HepG2 (cell line): Measurements from ENCODE around the gene PHAX. TPM values are rescaled to one million over a fixed set of nuclear protein-coding genes. Genes with fewer than 3 reads are reported as not detected.

Experiments
- ASH2L ChIP-seq: fragments of 300-600, 200-600 bp; sonication (generic); IDR thresholded peaks from 2 replicates; pipeline ENCODE4 v1.7.0; 2017; ENCODE audit warnings: low read depth, mild to moderate bottlenecking, moderate library complexity, mixed read lengths, low read length; ENCODE audit not compliant: insufficient read length
- CCDC6 ChIP-seq: sonication (generic); formaldehyde crosslinking; IDR thresholded peaks from 2 replicates; pipeline ENCODE4 v1.8.1; 2022; ENCODE audit warnings: mild to moderate bottlenecking, missing genetic modification reagents, moderate library complexity
- EED ChIP-seq: sonication (generic); formaldehyde crosslinking; IDR thresholded peaks from 2 replicates; pipeline ENCODE4 v1.5.0; 2020; ENCODE audit warnings: mild to moderate bottlenecking, missing genetic modification reagents
- FOXK1 ChIP-seq: sonication (generic); formaldehyde crosslinking; IDR thresholded peaks from 2 replicates; pipeline ENCODE4 v1.4.0; 2020; ENCODE audit warnings: low read depth, missing genetic modification reagents, borderline replicate concordance
- GATA4 ChIP-seq: sonication (generic); IDR thresholded peaks from 2 replicates; pipeline ENCODE4 v1.6.1; 2016; ENCODE audit warnings: antibody characterized with exemption, low read depth, borderline replicate concordance
- NFKBIZ ChIP-seq: IDR thresholded peaks from 2 replicates; pipeline ENCODE4 v1.6.1; 2018; ENCODE audit warnings: missing genetic modification reagents, missing compliant biosample characterization
- RFXANK ChIP-seq: IDR thresholded peaks from 2 replicates; pipeline ENCODE4 v1.6.1; 2016
- SRSF1 ChIP-seq: fragments of 200-400 bp; formaldehyde crosslinking; optimal IDR thresholded peaks from 2 replicates; pipeline ENCODE3; 2017; ENCODE audit warnings: mild to moderate bottlenecking, low read depth, low read length, moderate library complexity
- XBP1 ChIP-seq: sonication (generic); formaldehyde crosslinking; IDR thresholded peaks from 2 replicates; pipeline ENCODE4 v1.5.0; 2020; ENCODE audit warnings: missing genetic modification reagents
- ZMYM2 ChIP-seq: sonication (generic); formaldehyde crosslinking; IDR thresholded peaks from 2 replicates; pipeline ENCODE4 v1.8.0; 2022; ENCODE audit warnings: mild to moderate bottlenecking, missing genetic modification reagents
- ZNF24 ChIP-seq: fragments of 450-650 bp; IDR thresholded peaks from 2 replicates; pipeline ENCODE4 v1.6.1; 2017; ENCODE audit warnings: antibody characterized with exemption, mild to moderate bottlenecking
- ZNF7 ChIP-seq: IDR thresholded peaks from 2 replicates; pipeline ENCODE4 v1.6.1; 2016; ENCODE audit warnings: missing biosample characterization, missing genetic modification reagents
- ZNF75D ChIP-seq: sonication (generic); formaldehyde crosslinking; IDR thresholded peaks from 2 replicates; pipeline ENCODE4 v1.8.1; 2023; ENCODE audit warnings: missing genetic modification reagents, mild to moderate bottlenecking, borderline replicate concordance
- ZNF768 ChIP-seq: sonication (generic); formaldehyde crosslinking; IDR thresholded peaks from 2 replicates; pipeline ENCODE4 v1.4.0; 2020; ENCODE audit warnings: missing genetic modification reagents
- ZNF792 ChIP-seq: IDR thresholded peaks from 2 replicates; pipeline ENCODE4 v1.6.1; 2016
- polyA plus RNA-seq, 8 experiments: library from polyadenylated mRNA; depleted of rRNA in 3 of 8; stranded (reverse) in 7 of 8; unstranded in 1 of 8; fragments of >200 nt; fragmentation: Illumina TruSeq in 4 of 8; extraction: Trizol in 4 of 8; gene quantifications; 2 replicates each; pipeline versions ENCODE4 v1.2.1 to v1.2.3, GENCODE V29; 2011 to 2016; ENCODE audit warnings: low read depth in 4 of 8, missing spikeins in 1 of 8, mixed read lengths in 1 of 8; ENCODE audit not compliant: insufficient read depth in 1 of 8
- total RNA-seq, 5 experiments: library from RNA; depleted of rRNA; stranded (reverse); fragments of >200 nt; fragmentation: Illumina TruSeq; extraction: Trizol; gene quantifications; 2 replicates each; pipeline ENCODE4 v1.2.3, GENCODE V29; 2016; ENCODE audit warnings: low read depth in 1 of 5
- TF ChIP-seq, protein P1 (sequence below): sonication (generic); formaldehyde crosslinking; IDR thresholded peaks from 2 replicates; pipeline ENCODE4 v1.4.0; 2020; ENCODE audit warnings: missing genetic modification reagents, borderline replicate concordance
- TF ChIP-seq, protein P2 (sequence below): IDR thresholded peaks from 2 replicates; pipeline ENCODE4 v1.6.1; 2016; ENCODE audit warnings: missing compliant biosample characterization, missing genetic modification reagents, borderline replicate concordance
- TF ChIP-seq, protein P3 (sequence below), 2 experiments: fragments of 450-650 bp in 1 of 2; sonication (generic) in 1 of 2; formaldehyde crosslinking; IDR thresholded peaks; 2 replicates each; pipeline versions ENCODE4 v1.5.0 to v1.8.0; 2020 to 2022; ENCODE audit warnings: mild to moderate bottlenecking in 1 of 2, missing genetic modification reagents in 1 of 2
- TF ChIP-seq, protein P4 (sequence below): sonication (generic); formaldehyde crosslinking; IDR thresholded peaks from 2 replicates; pipeline ENCODE4 v1.8.1; 2022; ENCODE audit warnings: mild to moderate bottlenecking, missing genetic modification reagents
- TF ChIP-seq, protein P5 (sequence below): IDR thresholded peaks from 2 replicates; pipeline ENCODE4 v1.6.1; 2016; ENCODE audit warnings: low read depth, control low read depth

Gene PHAX
- total and polyA plus RNA-seq, 2 of the 13 experiments (the other 11 are each of a cell fraction or from before 2014, with no cell fraction given), result 20.0 to 59.7 TPM

DNA sequence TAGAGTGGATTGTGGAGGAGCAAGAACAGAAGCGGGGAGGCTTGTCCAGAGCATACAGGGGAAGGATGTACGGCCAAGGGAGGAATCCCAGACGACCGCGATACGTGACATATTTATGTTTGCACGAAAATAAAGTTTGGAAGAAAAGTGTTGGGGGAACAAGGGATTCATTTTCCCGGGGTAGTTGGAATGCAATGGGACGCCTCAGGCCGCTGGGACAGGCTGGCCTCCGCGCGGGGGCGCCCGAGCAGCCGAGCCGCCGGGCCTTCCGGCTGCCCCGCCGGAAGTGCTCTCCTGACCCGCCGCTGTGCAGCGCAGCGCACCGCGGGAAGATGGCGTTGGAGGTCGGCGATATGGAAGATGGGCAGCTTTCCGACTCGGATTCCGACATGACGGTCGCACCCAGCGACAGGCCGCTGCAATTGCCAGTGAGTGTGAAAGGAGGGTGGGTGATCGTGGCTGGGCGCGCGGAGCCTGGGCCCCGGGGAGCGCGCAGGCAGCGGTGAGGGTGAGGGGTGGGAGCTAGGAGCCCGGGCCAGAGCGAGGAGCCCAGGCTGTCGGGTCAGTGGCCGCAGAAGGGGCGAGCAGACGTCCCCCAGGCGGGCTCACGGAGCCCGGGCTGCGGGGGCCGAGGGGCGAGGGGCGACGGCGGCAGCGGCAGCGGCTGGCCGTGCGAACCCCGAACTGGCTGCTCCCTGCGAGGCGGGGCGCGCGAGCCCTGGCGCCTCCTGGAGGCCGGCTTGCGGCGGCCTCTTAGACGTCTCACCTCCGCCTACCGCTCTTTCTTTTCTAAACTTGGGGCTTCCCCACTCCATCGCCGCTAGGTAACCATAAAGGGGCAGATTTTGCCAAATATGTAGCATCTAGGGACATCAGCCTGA, at the start of gene PHAX (continued):
- TF ChIP-seq, protein P1, sequence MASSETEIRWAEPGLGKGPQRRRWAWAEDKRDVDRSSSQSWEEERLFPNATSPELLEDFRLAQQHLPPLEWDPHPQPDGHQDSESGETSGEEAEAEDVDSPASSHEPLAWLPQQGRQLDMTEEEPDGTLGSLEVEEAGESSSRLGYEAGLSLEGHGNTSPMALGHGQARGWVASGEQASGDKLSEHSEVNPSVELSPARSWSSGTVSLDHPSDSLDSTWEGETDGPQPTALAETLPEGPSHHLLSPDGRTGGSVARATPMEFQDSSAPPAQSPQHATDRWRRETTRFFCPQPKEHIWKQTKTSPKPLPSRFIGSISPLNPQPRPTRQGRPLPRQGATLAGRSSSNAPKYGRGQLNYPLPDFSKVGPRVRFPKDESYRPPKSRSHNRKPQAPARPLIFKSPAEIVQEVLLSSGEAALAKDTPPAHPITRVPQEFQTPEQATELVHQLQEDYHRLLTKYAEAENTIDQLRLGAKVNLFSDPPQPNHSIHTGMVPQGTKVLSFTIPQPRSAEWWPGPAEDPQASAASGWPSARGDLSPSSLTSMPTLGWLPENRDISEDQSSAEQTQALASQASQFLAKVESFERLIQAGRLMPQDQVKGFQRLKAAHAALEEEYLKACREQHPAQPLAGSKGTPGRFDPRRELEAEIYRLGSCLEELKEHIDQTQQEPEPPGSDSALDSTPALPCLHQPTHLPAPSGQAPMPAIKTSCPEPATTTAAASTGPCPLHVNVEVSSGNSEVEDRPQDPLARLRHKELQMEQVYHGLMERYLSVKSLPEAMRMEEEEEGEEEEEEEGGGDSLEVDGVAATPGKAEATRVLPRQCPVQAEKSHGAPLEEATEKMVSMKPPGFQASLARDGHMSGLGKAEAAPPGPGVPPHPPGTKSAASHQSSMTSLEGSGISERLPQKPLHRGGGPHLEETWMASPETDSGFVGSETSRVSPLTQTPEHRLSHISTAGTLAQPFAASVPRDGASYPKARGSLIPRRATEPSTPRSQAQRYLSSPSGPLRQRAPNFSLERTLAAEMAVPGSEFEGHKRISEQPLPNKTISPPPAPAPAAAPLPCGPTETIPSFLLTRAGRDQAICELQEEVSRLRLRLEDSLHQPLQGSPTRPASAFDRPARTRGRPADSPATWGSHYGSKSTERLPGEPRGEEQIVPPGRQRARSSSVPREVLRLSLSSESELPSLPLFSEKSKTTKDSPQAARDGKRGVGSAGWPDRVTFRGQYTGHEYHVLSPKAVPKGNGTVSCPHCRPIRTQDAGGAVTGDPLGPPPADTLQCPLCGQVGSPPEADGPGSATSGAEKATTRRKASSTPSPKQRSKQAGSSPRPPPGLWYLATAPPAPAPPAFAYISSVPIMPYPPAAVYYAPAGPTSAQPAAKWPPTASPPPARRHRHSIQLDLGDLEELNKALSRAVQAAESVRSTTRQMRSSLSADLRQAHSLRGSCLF (CRISPR knock-in tag), result no peak
- TF ChIP-seq, protein P2, sequence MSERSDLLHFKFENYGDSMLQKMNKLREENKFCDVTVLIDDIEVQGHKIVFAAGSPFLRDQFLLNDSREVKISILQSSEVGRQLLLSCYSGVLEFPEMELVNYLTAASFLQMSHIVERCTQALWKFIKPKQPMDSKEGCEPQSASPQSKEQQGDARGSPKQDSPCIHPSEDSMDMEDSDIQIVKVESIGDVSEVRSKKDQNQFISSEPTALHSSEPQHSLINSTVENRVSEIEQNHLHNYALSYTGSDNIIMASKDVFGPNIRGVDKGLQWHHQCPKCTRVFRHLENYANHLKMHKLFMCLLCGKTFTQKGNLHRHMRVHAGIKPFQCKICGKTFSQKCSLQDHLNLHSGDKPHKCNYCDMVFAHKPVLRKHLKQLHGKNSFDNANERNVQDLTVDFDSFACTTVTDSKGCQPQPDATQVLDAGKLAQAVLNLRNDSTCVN (CRISPR knock-in tag), result peak; percentile 54; the same call in 1 of the 2 replicates
- TF ChIP-seq RFXANK, result no peak
- TF ChIP-seq NFKBIZ (CRISPR knock-in tag), result no peak
- TF ChIP-seq EED (CRISPR knock-in tag), result peak; percentile 57
- peak; percentile 57; the same call in 1 of the 2 replicates for TF ChIP-seq GATA4
- TF ChIP-seq ZNF24, result no peak
- TF ChIP-seq XBP1 (CRISPR knock-in tag), result 0 out of 2 replicates have a peak, but pooled peaks have one; percentile 32
- peak; percentile 24; the same call in 1 of the 2 replicates for TF ChIP-seq CCDC6 (CRISPR knock-in tag)
- TF ChIP-seq, protein P3, sequence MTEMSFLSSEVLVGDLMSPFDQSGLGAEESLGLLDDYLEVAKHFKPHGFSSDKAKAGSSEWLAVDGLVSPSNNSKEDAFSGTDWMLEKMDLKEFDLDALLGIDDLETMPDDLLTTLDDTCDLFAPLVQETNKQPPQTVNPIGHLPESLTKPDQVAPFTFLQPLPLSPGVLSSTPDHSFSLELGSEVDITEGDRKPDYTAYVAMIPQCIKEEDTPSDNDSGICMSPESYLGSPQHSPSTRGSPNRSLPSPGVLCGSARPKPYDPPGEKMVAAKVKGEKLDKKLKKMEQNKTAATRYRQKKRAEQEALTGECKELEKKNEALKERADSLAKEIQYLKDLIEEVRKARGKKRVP (CRISPR knock-in tag; IDR thresholded peaks at IDR 0.05), result 0 out of 4 replicates have a peak, but pooled peaks of 1 of the 2 experiments have one; percentile 24
- peak; percentile 64; the same call in 1 of the 2 replicates for TF ChIP-seq FOXK1 (CRISPR knock-in tag)
- TF ChIP-seq SRSF1, result peak; percentile 91
- TF ChIP-seq ASH2L, result peak; percentile 96
- no peak for TF ChIP-seq ZNF7 (CRISPR knock-in tag)
- TF ChIP-seq, protein P4, sequence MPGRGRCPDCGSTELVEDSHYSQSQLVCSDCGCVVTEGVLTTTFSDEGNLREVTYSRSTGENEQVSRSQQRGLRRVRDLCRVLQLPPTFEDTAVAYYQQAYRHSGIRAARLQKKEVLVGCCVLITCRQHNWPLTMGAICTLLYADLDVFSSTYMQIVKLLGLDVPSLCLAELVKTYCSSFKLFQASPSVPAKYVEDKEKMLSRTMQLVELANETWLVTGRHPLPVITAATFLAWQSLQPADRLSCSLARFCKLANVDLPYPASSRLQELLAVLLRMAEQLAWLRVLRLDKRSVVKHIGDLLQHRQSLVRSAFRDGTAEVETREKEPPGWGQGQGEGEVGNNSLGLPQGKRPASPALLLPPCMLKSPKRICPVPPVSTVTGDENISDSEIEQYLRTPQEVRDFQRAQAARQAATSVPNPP, result no peak
- no peak for TF ChIP-seq ZMYM2
- TF ChIP-seq, protein P5, sequence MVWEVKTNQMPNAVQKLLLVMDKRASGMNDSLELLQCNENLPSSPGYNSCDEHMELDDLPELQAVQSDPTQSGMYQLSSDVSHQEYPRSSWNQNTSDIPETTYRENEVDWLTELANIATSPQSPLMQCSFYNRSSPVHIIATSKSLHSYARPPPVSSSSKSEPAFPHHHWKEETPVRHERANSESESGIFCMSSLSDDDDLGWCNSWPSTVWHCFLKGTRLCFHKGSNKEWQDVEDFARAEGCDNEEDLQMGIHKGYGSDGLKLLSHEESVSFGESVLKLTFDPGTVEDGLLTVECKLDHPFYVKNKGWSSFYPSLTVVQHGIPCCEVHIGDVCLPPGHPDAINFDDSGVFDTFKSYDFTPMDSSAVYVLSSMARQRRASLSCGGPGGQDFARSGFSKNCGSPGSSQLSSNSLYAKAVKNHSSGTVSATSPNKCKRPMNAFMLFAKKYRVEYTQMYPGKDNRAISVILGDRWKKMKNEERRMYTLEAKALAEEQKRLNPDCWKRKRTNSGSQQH (CRISPR knock-in tag), result peak; percentile 88; the same call in 1 of the 2 replicates
- no peak for TF ChIP-seq ZNF792 (CRISPR knock-in tag)
- TF ChIP-seq ZNF768, result peak; percentile 83
- no peak for TF ChIP-seq ZNF75D (CRISPR knock-in tag)
